Measurements from ENCODE around the gene EXOSC2. TPM values are rescaled to one million over a fixed set of nuclear protein-coding genes. Genes with fewer than 3 reads are reported as not detected.

EXOSC2 gene
- total RNA-seq, 2 donors from 2014 or later: 47.8 to 74.0 TPM

GRCh38 chr9:130689937-130690700 lies 3.5 kb upstream of the EXOSC2 start:
- no peak overlapping the region for H3K27ac ChIP-seq (ENCODE audit: low read depth, low read length)
- Mint-ChIP-seq H3K4me3 (no peak overlapping the region), H3K27ac (no peak overlapping the region)

GRCh38 chr9:130692321-130692720 lies 1.3 kb upstream of the EXOSC2 start:
- Histone ChIP-seq H3K27me3 (ENCODE audit: control insufficient read depth, insufficient read depth, low read length, poor library complexity, severe bottlenecking) (no peaks in the 10 kb centered on the region), H3K4me3 (ENCODE audit: low read length) (no peak overlapping the region), H3K36me3 (ENCODE audit: control insufficient read depth, insufficient read depth, low read length) (peaks cover 18% of the 10 kb centered on the region), H3K9ac (ENCODE audit: extremely low read depth, low read length, poor library complexity, severe bottlenecking) (no peak overlapping the region), H3K4me1 (ENCODE audit: control insufficient read depth, insufficient read depth, low read length) (no peaks in the 10 kb centered on the region), H3K27ac (ENCODE audit: low read depth, low read length) (no peak overlapping the region), H3K9me3 (ENCODE audit: control insufficient read depth, low read length) (no peaks in the 10 kb centered on the region)
- peak overlapping the region; percentile 92 for H3K4me3 Mint-ChIP-seq
- peaks cover 20% of the 10 kb centered on the region for H3K36me3 Mint-ChIP-seq (ENCODE audit: low read depth)
- peaks cover 30% of the 10 kb centered on the region for H3K4me1 Mint-ChIP-seq
- WGBS, 2 experiments (ENCODE audit: insufficient coverage in 1 of 2, insufficient read length in 1 of 2): 12 to 19% methylated on average over 13 to 25 of the region's 25 CpGs
- TF ChIP-seq CTCF (conservative IDR thresholded peaks at IDR 0.05): peak; percentile 85
- peak overlapping the region; percentile 53 for H3K27ac Mint-ChIP-seq
- DNase-seq: peak; percentile 98
- peaks cover 8% of the 10 kb centered on the region for H3K27me3 Mint-ChIP-seq (ENCODE audit: insufficient read depth)
- no peaks in the 10 kb centered on the region for H3K9me3 Mint-ChIP-seq

More at GRCh38 chr9:130689937-130690700, 3.5 kb upstream of the EXOSC2 start:
- Histone ChIP-seq H3K36me3 (ENCODE audit: control insufficient read depth, insufficient read depth, low read length) (no peaks in the 10 kb centered on the region), H3K9me3 (ENCODE audit: control insufficient read depth, low read length) (peaks cover 2% of the 10 kb centered on the region), H3K9ac (ENCODE audit: extremely low read depth, low read length, poor library complexity, severe bottlenecking) (no peak overlapping the region), H3K27me3 (ENCODE audit: control insufficient read depth, insufficient read depth, low read length, poor library complexity, severe bottlenecking) (no peaks in the 10 kb centered on the region), H3K4me1 (ENCODE audit: control insufficient read depth, insufficient read depth, low read length) (no peaks in the 10 kb centered on the region), H3K4me3 (ENCODE audit: low read length) (no peak overlapping the region)
- WGBS, 2 experiments (ENCODE audit: insufficient coverage in 1 of 2, insufficient read length in 1 of 2): 84% methylated on average over 15 of the region's 15 CpGs
- peaks cover under 1% of the 10 kb centered on the region for H3K36me3 Mint-ChIP-seq (ENCODE audit: low read depth)
- peaks cover 11% of the 10 kb centered on the region for H3K27me3 Mint-ChIP-seq (ENCODE audit: insufficient read depth)
- H3K4me1 Mint-ChIP-seq: peaks cover 21% of the 10 kb centered on the region
- no peak for TF ChIP-seq CTCF (conservative IDR thresholded peaks at IDR 0.05)
- H3K9me3 Mint-ChIP-seq: peaks cover 3% of the 10 kb centered on the region
- peak; percentile 86 for DNase-seq

GRCh38 chr9:130693101-130693425 lies 517 bp upstream of the EXOSC2 start:
- peak overlapping the region; percentile 98 for H3K4me3 ChIP-seq (ENCODE audit: low read length)
- no peak for DNase-seq
- no peak overlapping the region for H3K9ac ChIP-seq (ENCODE audit: extremely low read depth, low read length, poor library complexity, severe bottlenecking)
- Mint-ChIP-seq H3K4me1 (peaks cover 30% of the 10 kb centered on the region), H3K27ac (peak overlapping the region; percentile 62), H3K27me3 (ENCODE audit: insufficient read depth) (peaks cover 3% of the 10 kb centered on the region), H3K36me3 (ENCODE audit: low read depth) (peaks cover 24% of the 10 kb centered on the region), H3K9me3 (no peaks in the 10 kb centered on the region), H3K4me3 (peak overlapping the region; percentile 92)
- H3K4me1 ChIP-seq (ENCODE audit: control insufficient read depth, insufficient read depth, low read length): no peaks in the 10 kb centered on the region
- H3K27me3 ChIP-seq (ENCODE audit: control insufficient read depth, insufficient read depth, low read length, poor library complexity, severe bottlenecking): no peaks in the 10 kb centered on the region
- H3K36me3 ChIP-seq (ENCODE audit: control insufficient read depth, insufficient read depth, low read length): peaks cover 26% of the 10 kb centered on the region
- H3K27ac ChIP-seq (ENCODE audit: low read depth, low read length): no peak overlapping the region
- no peak for TF ChIP-seq CTCF (conservative IDR thresholded peaks at IDR 0.05)
- 0 to 29% methylated on average over 2 to 8 of the region's 8 CpGs for WGBS, 2 experiments (ENCODE audit: insufficient coverage in 1 of 2, insufficient read length in 1 of 2)
- no peaks in the 10 kb centered on the region for H3K9me3 ChIP-seq (ENCODE audit: control insufficient read depth, low read length)
